DND-41 (cell line): ENCODE measurements around the gene SLF2.

Experiments used
- ATAC-seq: fragments of 200-7000 bp; cut with Tn5 transposase; 3 replicates; pipeline ENCODE4 v1.9.1; 2021; ENCODE audit warnings: low read depth; ENCODE audit not compliant: insufficient read depth
- DNase-seq: peaks from one replicate; pipeline ENCODE4 v3.0.0-alpha.2; 2020
- H2AFZ ChIP-seq: 2 replicates; pipeline ENCODE4 v1.6.0; 2012; ENCODE audit warnings: low read depth, low read length
- H3K27ac ChIP-seq: 2 replicates; pipeline ENCODE4 v1.5.1; 2012; ENCODE audit warnings: low read length, inconsistent platforms
- H3K27me3 ChIP-seq: fragments of 200-600 bp; sonication (generic); 2 replicates; pipeline ENCODE4 v1.6.0; 2012; ENCODE audit warnings: low read length, mild to moderate bottlenecking, inconsistent platforms; ENCODE audit not compliant: insufficient read depth, poor library complexity
- H3K36me3 ChIP-seq: 2 replicates; pipeline ENCODE4 v1.5.1; 2012; ENCODE audit warnings: low read length, inconsistent platforms; ENCODE audit not compliant: insufficient read depth
- H3K4me1 ChIP-seq: 2 replicates; pipeline ENCODE4 v1.5.1; 2012; ENCODE audit warnings: mild to moderate bottlenecking, low read length; ENCODE audit not compliant: insufficient read depth
- H3K4me2 ChIP-seq: 2 replicates; pipeline ENCODE4 v1.6.0; 2012; ENCODE audit warnings: mild to moderate bottlenecking, moderate library complexity, low read length, inconsistent platforms; ENCODE audit not compliant: insufficient read depth
- H3K4me3 ChIP-seq, 2 experiments: fragments of 200-600 bp in 1 of 2; shearing (Covaris generic) in 1 of 2; 2 replicates each; pipeline ENCODE4 v1.5.1; 2012 to 2016; ENCODE audit warnings: inconsistent platforms in 2 of 2, low read length in 2 of 2, mild to moderate bottlenecking in 2 of 2, low read depth in 1 of 2, moderate library complexity in 1 of 2
- H3K79me2 ChIP-seq: 2 replicates; pipeline ENCODE4 v1.6.0; 2012; ENCODE audit warnings: low read length, inconsistent platforms; ENCODE audit not compliant: insufficient read depth
- H3K9ac ChIP-seq: 2 replicates; pipeline ENCODE4 v1.6.0; 2012; ENCODE audit warnings: low read depth, mild to moderate bottlenecking, inconsistent platforms, low read length, moderate library complexity
- H3K9me3 ChIP-seq: 2 replicates; pipeline ENCODE4 v1.5.1; 2012; ENCODE audit warnings: low read length, moderate library complexity, mild to moderate bottlenecking, inconsistent platforms; ENCODE audit not compliant: insufficient read depth, severe bottlenecking
- H4K20me1 ChIP-seq: 2 replicates; pipeline ENCODE4 v1.6.0; 2012; ENCODE audit warnings: low read length; ENCODE audit not compliant: insufficient read depth
- CTCF ChIP-seq: IDR thresholded peaks from 2 replicates; pipeline ENCODE4 v1.5.1; 2012; ENCODE audit warnings: borderline replicate concordance, low read length, moderate library complexity, mild to moderate bottlenecking; ENCODE audit not compliant: poor library complexity, severe bottlenecking; ENCODE audit errors: extremely low read depth
- EZH2 ChIP-seq: IDR thresholded peaks from 3 replicates; pipeline ENCODE4 v1.6.1; 2012; ENCODE audit warnings: borderline replicate concordance, low read depth, mild to moderate bottlenecking, moderate library complexity, low read length, inconsistent platforms; ENCODE audit not compliant: severe bottlenecking

The SLF2 gene

GRCh38 chr10:100890141-100890672, 22.6 kb upstream of the SLF2 start:
- Histone ChIP-seq H3K4me3 (no peak overlapping the region), H2AFZ (no peak overlapping the region), H3K27me3 (peaks cover 35% of the 10 kb centered on the region), H3K9ac (no peak overlapping the region), H3K36me3 (no peaks in the 10 kb centered on the region), H3K9me3 (no peaks in the 10 kb centered on the region), H3K4me1 (no peaks in the 10 kb centered on the region), H3K79me2 (no peaks in the 10 kb centered on the region), H3K27ac (no peak overlapping the region), H3K4me2 (no peak overlapping the region), H4K20me1 (no peaks in the 10 kb centered on the region)
- TF ChIP-seq CTCF (no peak), EZH2 (no peak)
- ATAC-seq, result no peak
- DNase-seq, result no peak

- TF ChIP-seq CTCF (no peak), EZH2 (no peak)
- H3K79me2 ChIP-seq, result no peaks in the 10 kb centered on the region
- H3K4me2 ChIP-seq, result no peak overlapping the region
- no peak overlapping the region for H3K27ac ChIP-seq
- no peaks in the 10 kb centered on the region for H3K4me1 ChIP-seq
- ATAC-seq, result no peak
- DNase-seq, result no peak
- no peaks in the 10 kb centered on the region for H4K20me1 ChIP-seq
- H3K27me3 ChIP-seq, result peaks cover 35% of the 10 kb centered on the region
- H3K9me3 ChIP-seq, result no peaks in the 10 kb centered on the region
- H2AFZ ChIP-seq, result no peak overlapping the region
- no peaks in the 10 kb centered on the region for H3K36me3 ChIP-seq
- no peak overlapping the region for H3K4me3 ChIP-seq
- no peak overlapping the region for H3K9ac ChIP-seq
Observed at GRCh38 chr10:100890673-100891317, 22.0 kb upstream of the SLF2 start.

GRCh38 chr10:100894033-100894432, 18.7 kb upstream of the SLF2 start:
- TF ChIP-seq EZH2, result no peak
- TF ChIP-seq CTCF, result no peak
- H3K9me3 ChIP-seq, result no peaks in the 10 kb centered on the region
- no peaks in the 10 kb centered on the region for H3K4me1 ChIP-seq
- H3K27ac ChIP-seq, result no peak overlapping the region
- H3K36me3 ChIP-seq, result no peaks in the 10 kb centered on the region
- no peaks in the 10 kb centered on the region for H3K79me2 ChIP-seq
- ATAC-seq, result no peak
- H4K20me1 ChIP-seq, result no peaks in the 10 kb centered on the region
- no peak overlapping the region for H3K4me2 ChIP-seq
- H3K27me3 ChIP-seq, result peaks cover 32% of the 10 kb centered on the region
- no peak for DNase-seq
- no peak overlapping the region for H3K4me3 ChIP-seq
- no peak overlapping the region for H2AFZ ChIP-seq
- no peak overlapping the region for H3K9ac ChIP-seq
